Endothelial cell of umbilical vein (primary cell): Measurements from ENCODE around the gene C6orf136. TPM values are rescaled to one million over a fixed set of nuclear protein-coding genes. Genes with fewer than 3 reads are reported as not detected.

Experiments
- BruUV-seq: library from RNA; stranded (reverse); fragments of 400-500 nt; replicated peaks from 2 replicates; lab custom pipeline; 2021; lab: Mats Ljungman, UMichigan
- CTCF ChIA-PET: fragments of 300-600, 350-600 bp; sonication (Branson Sonifier 250); formaldehyde crosslinking; loops from one replicate; lab custom pipeline; 2021; ENCODE audit warnings: antibody characterized with exemption, inconsistent platforms; lab: Charles Lee
- POLR2A ChIA-PET: fragments of 300-600, 350-600 bp; sonication (Branson Sonifier 250); formaldehyde crosslinking; loops from one replicate; lab custom pipeline; 2021; ENCODE audit warnings: antibody characterized with exemption, inconsistent platforms; lab: Charles Lee
- DNase-seq: peaks from one replicate; pipeline ENCODE4 v3.0.0-alpha.2; 2011; ENCODE audit warnings: low read depth, low spot score
- FAIRE-seq: peaks from 2 replicates; lab custom pipeline; 2011; peaks lifted over from hg19 to GRCh38; lab: Jason Lieb, UNC
- H2AFZ ChIP-seq: 2 replicates; pipeline ENCODE4 v1.6.0; 2012; ENCODE audit warnings: low read depth, low read length, control low read depth, inconsistent platforms
- H3K27ac ChIP-seq: 2 replicates; pipeline ENCODE4 v1.5.1; 2011; ENCODE audit warnings: low read depth, mild to moderate bottlenecking, control low read depth, low read length, moderate library complexity; ENCODE audit not compliant: insufficient read depth
- H3K27me3 ChIP-seq, 2 experiments: 2 replicates each; pipeline versions ENCODE4 v1.6.0 to v1.6.1; 2011; ENCODE audit warnings: low read length in 2 of 2, mixed read lengths in 1 of 2; ENCODE audit not compliant: control insufficient read depth in 2 of 2, insufficient read depth in 2 of 2
- H3K36me3 ChIP-seq, 2 experiments: 2 replicates in 1 of 2; 3 replicates in 1 of 2; pipeline ENCODE4 v1.5.1; 2011; ENCODE audit warnings: low read length in 2 of 2, mild to moderate bottlenecking in 1 of 2, moderate library complexity in 1 of 2; ENCODE audit not compliant: control insufficient read depth in 2 of 2, insufficient read depth in 2 of 2; ENCODE audit errors: extremely low read depth in 1 of 2
- H3K4me1 ChIP-seq: 3 replicates; pipeline ENCODE4 v1.5.1; 2011; ENCODE audit warnings: mild to moderate bottlenecking, low read length; ENCODE audit not compliant: control insufficient read depth, insufficient read depth; ENCODE audit errors: extremely low read depth
- H3K4me2 ChIP-seq: 2 replicates; pipeline ENCODE4 v1.6.1; 2011; ENCODE audit warnings: low read length, control low read depth, mixed read lengths; ENCODE audit not compliant: insufficient read depth
- H3K4me3 ChIP-seq, 3 experiments: fragments of 200-600 bp in 1 of 3; sonication (generic), shearing (Covaris generic) in 1 of 3; replicated peaks in 1 of 3; 2 replicates each; pipeline ENCODE4 v1.5.1; 2011 to 2016; ENCODE audit warnings: control low read depth in 3 of 3, low read length in 3 of 3, mild to moderate bottlenecking in 2 of 3, inconsistent platforms in 1 of 3, low read depth in 1 of 3, moderate library complexity in 1 of 3; ENCODE audit not compliant: insufficient read depth in 1 of 3
- H3K79me2 ChIP-seq: 2 replicates; pipeline ENCODE4 v1.6.0; 2012; ENCODE audit warnings: low read length, inconsistent platforms; ENCODE audit not compliant: control insufficient read depth, insufficient read depth
- H3K9ac ChIP-seq: replicated peaks from 2 replicates; pipeline ENCODE3; 2011; ENCODE audit warnings: low read length, control low read depth; ENCODE audit not compliant: insufficient read depth; ENCODE audit errors: extremely low read depth
- H3K9me1 ChIP-seq: replicated peaks from 3 replicates; pipeline ENCODE4 v1.6.0; 2011; ENCODE audit warnings: mild to moderate bottlenecking, low read length; ENCODE audit not compliant: control insufficient read depth, insufficient read depth; ENCODE audit errors: extremely low read depth
- H3K9me3 ChIP-seq: replicated peaks from 2 replicates; pipeline ENCODE4 v1.5.1; 2012; ENCODE audit warnings: low read length, inconsistent platforms; ENCODE audit not compliant: control insufficient read depth, insufficient read depth
- H4K20me1 ChIP-seq: replicated peaks from 2 replicates; pipeline ENCODE3; 2011; ENCODE audit warnings: mild to moderate bottlenecking, low read length; ENCODE audit not compliant: control insufficient read depth, insufficient read depth; ENCODE audit errors: extremely low read depth
- EZH2 ChIP-seq: IDR thresholded peaks from 2 replicates; pipeline ENCODE4 v1.6.1; 2012; ENCODE audit warnings: borderline replicate concordance, low read depth, mild to moderate bottlenecking, moderate library complexity, low read length, inconsistent platforms; ENCODE audit not compliant: severe bottlenecking
- FOS ChIP-seq: IDR thresholded peaks from 2 replicates; pipeline ENCODE4 v1.6.1; 2011; ENCODE audit warnings: mild to moderate bottlenecking, low read length, moderate library complexity, borderline replicate concordance; ENCODE audit not compliant: insufficient read depth
- MYC ChIP-seq: IDR thresholded peaks from one replicate; pipeline ENCODE4 v1.6.1; 2011; ENCODE audit warnings: mild to moderate bottlenecking, low read depth, low read length
- POLR2AphosphoS5 ChIP-seq: IDR thresholded peaks from 2 replicates; pipeline ENCODE4 v1.6.1; 2012; ENCODE audit warnings: low read depth, mild to moderate bottlenecking, control low read depth, low read length, moderate library complexity; ENCODE audit not compliant: insufficient read depth
- dilution Hi-C: fragments of 300-500 bp; cut with MboI; formaldehyde crosslinking; loops from one replicate; pipeline ENCODE4 v1.15.0; 2019; ENCODE audit warnings: low sequenced_read_pairs; ENCODE audit not compliant: extremely low pct_ligation_motif_present
- intact Hi-C: fragments of 100-400 bp; cut with micrococcal nuclease; formaldehyde crosslinking; loops from one replicate; pipeline ENCODE4 v1.10.0; 2022
- polyA plus RNA-seq, 4 experiments: library from polyadenylated mRNA; depleted of rRNA in 3 of 4; stranded (reverse) in 3 of 4; unstranded in 1 of 4; fragments of >200 nt; gene quantifications; 2 replicates each; pipeline versions ENCODE4 v1.2.1 to v1.2.3, GENCODE V29; 2011 to 2012; ENCODE audit warnings: missing spikeins in 1 of 4
- total RNA-seq: library from RNA; stranded (reverse); gene quantifications from 2 replicates; pipeline ENCODE4 v1.2.3, GENCODE V29; 2021

C6orf136 gene
- total and polyA plus RNA-seq, 2 donors (not counting 3 experiments of a cell fraction or from before 2014, with no cell fraction given) = 19.1 to 21.0 TPM

DNA sequence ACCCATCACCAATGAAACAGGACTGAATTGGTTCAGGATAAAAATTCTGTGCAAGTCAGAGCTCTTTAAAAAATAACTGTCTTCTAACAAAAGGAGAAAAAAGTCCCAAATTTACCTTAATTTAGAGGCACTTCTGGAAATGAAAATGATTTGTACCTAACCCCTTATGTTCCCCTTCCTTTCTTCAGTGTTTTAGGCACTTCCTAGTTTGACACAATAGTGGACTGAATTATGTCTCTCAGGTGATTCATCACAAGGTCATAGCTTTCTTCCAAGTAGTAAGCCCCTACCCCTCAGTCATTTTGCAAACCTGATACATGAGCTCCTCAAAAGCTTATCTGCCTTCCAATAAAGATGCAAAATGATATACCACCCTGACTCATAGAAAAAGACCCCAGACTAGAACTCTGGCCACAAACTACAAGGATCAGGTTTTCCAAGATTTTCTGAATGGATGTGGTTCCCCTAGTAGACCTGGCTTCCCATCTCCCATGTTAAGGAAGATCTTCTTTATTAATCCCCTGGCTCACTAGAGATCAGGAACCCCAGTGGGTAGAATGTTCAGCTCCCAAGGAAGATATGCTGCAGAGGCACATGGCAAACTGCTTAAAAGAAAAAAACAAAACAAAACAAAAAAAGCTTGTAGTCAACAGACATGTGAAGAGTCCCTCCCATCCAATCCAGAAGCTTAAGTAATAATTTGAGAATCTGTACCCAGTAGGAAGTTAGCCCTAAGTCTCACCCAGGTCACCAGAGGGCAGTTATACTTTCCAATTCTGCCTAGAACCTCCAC, 33.5 kb upstream of the C6orf136 start:
- Histone ChIP-seq H2AFZ (no peak overlapping the region), H3K27me3 (no peaks in the 10 kb centered on the region), H4K20me1 (no peaks in the 10 kb centered on the region), H3K9me3 (no peaks in the 10 kb centered on the region), H3K9ac (no peak overlapping the region), H3K4me2 (peak overlapping the region; percentile 99), H3K9me1 (no peaks in the 10 kb centered on the region), H3K4me1 (peaks cover 18% of the 10 kb centered on the region), H3K27ac (no peak overlapping the region), H3K79me2 (peaks cover 32% of the 10 kb centered on the region), H3K4me3 (peak overlapping the region in 1 of 3 experiments; percentile 84), H3K36me3 (peaks cover 10 to 11% of the 10 kb centered on the region in 2 experiments)
- intact Hi-C loops = loop anchor here (5.0 kb wide), 1 partner anchor 131 kb away; no protein-coding TSS in a partner anchor
- peak; percentile 24 for DNase-seq
- TF ChIP-seq EZH2 (no peak), POLR2AphosphoS5 (peak; percentile 5), MYC (no peak), FOS (no peak)
- FAIRE-seq = no peak
- BruUV-seq = no TSS peak
- dilution Hi-C loops = no loop called here
- ChIA-PET CTCF (interaction anchor here (1.0 to 4.5 kb wide), 14 partner anchors 10 to 160 kb away, joined by 3 to 47 read pairs (median 8); partner anchors contain the start of gene DHX16), POLR2A (interaction anchor here (1.0 to 4.1 kb wide), 5 partner anchors 15 to 131 kb away, joined by 4 to 63 read pairs (median 5); partner anchors contain the start of gene DHX16)
